HepG2 (cell line): Measurements from ENCODE around the gene WWC1. TPM values are rescaled to one million over a fixed set of nuclear protein-coding genes. Genes with fewer than 3 reads are reported as not detected.

ENCODE experiments used
- AKNA ChIP-seq: sonication (generic); formaldehyde crosslinking; IDR thresholded peaks from 2 replicates; pipeline ENCODE4 v1.4.0; 2020; ENCODE audit warnings: missing genetic modification reagents, borderline replicate concordance
- ATAD3A ChIP-seq: sonication (generic); formaldehyde crosslinking; IDR thresholded peaks from 2 replicates; pipeline ENCODE4 v1.4.0; 2020; ENCODE audit warnings: missing genetic modification reagents
- ATF5 ChIP-seq: sonication (generic); formaldehyde crosslinking; IDR thresholded peaks from 2 replicates; pipeline ENCODE4 v1.4.0; 2020; ENCODE audit warnings: mild to moderate bottlenecking, low read depth, missing genetic modification reagents
- BORCS8-MEF2B ChIP-seq: sonication (generic); formaldehyde crosslinking; IDR thresholded peaks from 2 replicates; pipeline ENCODE4 v1.8.0; 2022; ENCODE audit warnings: mild to moderate bottlenecking, missing genetic modification reagents
- CBX2 ChIP-seq, 2 experiments: fragments of 200-600 bp in 1 of 2; sonication (generic); formaldehyde crosslinking in 1 of 2; IDR thresholded peaks; 2 replicates each; pipeline versions ENCODE4 v1.7.0 to v1.8.1; 2018 to 2022; ENCODE audit warnings: low read depth in 2 of 2, low read length in 1 of 2, mild to moderate bottlenecking in 1 of 2, missing genetic modification reagents in 1 of 2
- CREBL2 ChIP-seq: sonication (generic); formaldehyde crosslinking; IDR thresholded peaks from 2 replicates; pipeline ENCODE4 v1.8.1; 2023; ENCODE audit warnings: missing genetic modification reagents, mild to moderate bottlenecking, borderline replicate concordance
- FOXP1 ChIP-seq, 2 experiments: fragments of 450-650 bp in 1 of 2; IDR thresholded peaks; 2 replicates each; pipeline ENCODE4 v1.6.1; 2017 to 2018; ENCODE audit warnings: antibody characterized with exemption in 1 of 2
- MIXL1 ChIP-seq: IDR thresholded peaks from 2 replicates; pipeline ENCODE4 v1.6.1; 2016
- NFYB ChIP-seq: sonication (generic); formaldehyde crosslinking; IDR thresholded peaks from 2 replicates; pipeline ENCODE4 v1.4.0; 2020; ENCODE audit warnings: missing genetic modification reagents
- PAXIP1 ChIP-seq: sonication (generic); formaldehyde crosslinking; conservative IDR thresholded peaks from 2 replicates; pipeline ENCODE4 v1.4.0; 2020; ENCODE audit warnings: mild to moderate bottlenecking, missing genetic modification reagents, moderate library complexity
- STAT5B ChIP-seq: sonication (generic); formaldehyde crosslinking; IDR thresholded peaks from 2 replicates; pipeline ENCODE4 v1.4.0; 2020; ENCODE audit warnings: missing genetic modification reagents
- ZBTB46 ChIP-seq: sonication (generic); formaldehyde crosslinking; IDR thresholded peaks from 2 replicates; pipeline ENCODE4 v1.4.0; 2020; ENCODE audit warnings: mild to moderate bottlenecking, missing genetic modification reagents, borderline replicate concordance
- ZEB1 ChIP-seq: IDR thresholded peaks from 2 replicates; pipeline ENCODE4 v1.6.1; 2012; ENCODE audit warnings: mild to moderate bottlenecking, low read depth, inconsistent platforms; ENCODE audit not compliant: insufficient replicate concordance
- ZMYM2 ChIP-seq: sonication (generic); formaldehyde crosslinking; IDR thresholded peaks from 2 replicates; pipeline ENCODE4 v1.8.0; 2022; ENCODE audit warnings: mild to moderate bottlenecking, missing genetic modification reagents
- ZNF180 ChIP-seq: sonication (generic); formaldehyde crosslinking; IDR thresholded peaks from 2 replicates; pipeline ENCODE4 v1.4.0; 2020; ENCODE audit warnings: low read depth, missing genetic modification reagents, borderline replicate concordance
- ZNF550 ChIP-seq: sonication (generic); formaldehyde crosslinking; IDR thresholded peaks from 2 replicates; pipeline ENCODE4 v1.4.0; 2020; ENCODE audit warnings: mild to moderate bottlenecking, missing genetic modification reagents, borderline replicate concordance
- ZNF607 ChIP-seq: sonication (generic); formaldehyde crosslinking; IDR thresholded peaks from 2 replicates; pipeline ENCODE4 v1.5.1; 2020; ENCODE audit warnings: missing genetic modification reagents, mild to moderate bottlenecking, borderline replicate concordance
- ZSCAN21 ChIP-seq: sonication (generic); formaldehyde crosslinking; IDR thresholded peaks from 2 replicates; pipeline ENCODE4 v1.8.0; 2022; ENCODE audit warnings: mild to moderate bottlenecking, missing genetic modification reagents, moderate library complexity, borderline replicate concordance
- polyA plus RNA-seq, 8 experiments: library from polyadenylated mRNA; depleted of rRNA in 3 of 8; stranded (reverse) in 7 of 8; unstranded in 1 of 8; fragments of >200 nt; fragmentation: Illumina TruSeq in 4 of 8; extraction: Trizol in 4 of 8; gene quantifications; 2 replicates each; pipeline versions ENCODE4 v1.2.1 to v1.2.3, GENCODE V29; 2011 to 2016; ENCODE audit warnings: low read depth in 4 of 8, missing spikeins in 1 of 8, mixed read lengths in 1 of 8; ENCODE audit not compliant: insufficient read depth in 1 of 8
- total RNA-seq, 5 experiments: library from RNA; depleted of rRNA; stranded (reverse); fragments of >200 nt; fragmentation: Illumina TruSeq; extraction: Trizol; gene quantifications; 2 replicates each; pipeline ENCODE4 v1.2.3, GENCODE V29; 2016; ENCODE audit warnings: low read depth in 1 of 5

Gene WWC1
- total and polyA plus RNA-seq, 2 of the 13 experiments (the other 11 are each of a cell fraction or from before 2014, with no cell fraction given), result 8.3 to 17.9 TPM

GRCh38 chr5:168254013-168254693, 37.3 kb upstream of the WWC1 start (continued):
- TF ChIP-seq AKNA (CRISPR knock-in tag) (no peak), ZEB1 (no peak), ZNF180 (CRISPR knock-in tag) (no peak), ZBTB46 (CRISPR knock-in tag) (no peak), FOXP1 (IDR thresholded peaks at IDR 0.05) (no peak), FOXP1 (CRISPR knock-in tag; IDR thresholded peaks at IDR 0.05) (no peak), ATF5 (CRISPR knock-in tag) (no peak), ZMYM2 (CRISPR knock-in tag) (no peak), ZNF607 (CRISPR knock-in tag) (no peak), BORCS8-MEF2B (CRISPR knock-in tag) (no peak), MIXL1 (CRISPR knock-in tag) (no peak), PAXIP1 (CRISPR knock-in tag) (no peak), ATAD3A (CRISPR knock-in tag) (no peak), ZSCAN21 (no peak), CREBL2 (CRISPR knock-in tag) (no peak), CBX2 (IDR thresholded peaks at IDR 0.05; ENCODE audit: low read depth, low read length) (no peak), CBX2 (CRISPR knock-in tag; IDR thresholded peaks at IDR 0.05; ENCODE audit: low read depth) (no peak), STAT5B (CRISPR knock-in tag) (no peak), ZNF550 (CRISPR knock-in tag) (no peak), NFYB (CRISPR knock-in tag) (no peak)
